Adrenal gland (tissue), 5 donors: ENCODE results near the gene WASL.

Experiments
- CTCF ChIP-seq, 6 experiments: fragments of 450-650 bp in 4 of 6; fragments of 200-600 bp in 2 of 6; sonication (generic) in 1 of 6; IDR thresholded peaks; 1 replicate in 5 of 6; 2 replicates in 1 of 6; pipeline versions ENCODE4 v1.5.1 to v1.8.0; 2016 to 2021; ENCODE audit warnings: antibody characterized with exemption in 6 of 6, mild to moderate bottlenecking in 2 of 6, moderate library complexity in 1 of 6
- POLR2A ChIP-seq, 2 donors: fragments of 450-650 bp; IDR thresholded peaks; one replicate each; pipeline ENCODE4 v1.6.1; 2017; ENCODE audit warnings: antibody characterized with exemption in 2 of 2, mild to moderate bottlenecking in 2 of 2, moderate library complexity in 1 of 2
- donor health status: DM: no; HTN: no; CAD: no.

- TF ChIP-seq CTCF (IDR thresholded peaks at IDR 0.05) (no peak), POLR2A (IDR thresholded peaks at IDR 0.05) (no peak)
Measured at GRCh38 chr7:123652406-123652805, 96.4 kb downstream of the WASL start.
